ENCODE measurements around the gene KRT13. TPM values are rescaled to one million over a fixed set of nuclear protein-coding genes. Genes with fewer than 3 reads are reported as not detected.

Gene KRT13
- total and polyA plus RNA-seq, 2 donors (not counting 1 experiment from before 2014, with no cell fraction given), result not detected

GRCh38 chr17:41533613-41534012, 28.2 kb upstream of the KRT13 start:
- no peak for TF ChIP-seq EZH2 (IDR thresholded peaks at IDR 0.05; ENCODE audit: low read length, missing control alignments)
- no peak for TF ChIP-seq CTCF (conservative IDR thresholded peaks at IDR 0.05 in 1 of 2, IDR thresholded peaks at IDR 0.05 in 1 of 2; ENCODE audit: low read depth in 1 of 2, low read length in 2 of 2)
- Histone ChIP-seq H3K4me3 (replicated peaks in 1 of 4; ENCODE audit: control extremely low read depth in 1 of 4, insufficient read depth in 1 of 4, low read depth in 3 of 4, low read length in 4 of 4) (no peak overlapping the region), H3K4me1 (ENCODE audit: control insufficient read depth, extremely low read depth, insufficient read depth, low read length) (peaks cover 9% of the 10 kb centered on the region), H3K27me3 (ENCODE audit: control insufficient read depth, insufficient read depth, low read length) (no peaks in the 10 kb centered on the region), H2AFZ (ENCODE audit: low read length) (no peak overlapping the region), H3K27ac (ENCODE audit: insufficient read depth, low read length) (no peak overlapping the region), H3K4me2 (ENCODE audit: extremely low read depth, insufficient read depth, low read length) (no peak overlapping the region), H3K9me3 (ENCODE audit: control insufficient read depth, insufficient read depth, low read depth, low read length) (no peaks in the 10 kb centered on the region), H3K79me2 (ENCODE audit: control insufficient read depth, insufficient read depth, low read length) (no peaks in the 10 kb centered on the region), H3K9ac (ENCODE audit: insufficient read depth, low read length) (no peak overlapping the region), H4K20me1 (ENCODE audit: control insufficient read depth, extremely low read depth, insufficient read depth, low read length) (no peaks in the 10 kb centered on the region), H3K36me3 (ENCODE audit: control insufficient read depth, insufficient read depth, low read length) (no peaks in the 10 kb centered on the region)
- no peak for DNase-seq (ENCODE audit: low read depth in 2 of 2)

- H4K20me1 ChIP-seq (ENCODE audit: control insufficient read depth, extremely low read depth, insufficient read depth, low read length), result no peaks in the 10 kb centered on the region
- peaks cover 5% of the 10 kb centered on the region for H3K4me1 ChIP-seq (ENCODE audit: control insufficient read depth, extremely low read depth, insufficient read depth, low read length)
- no peak overlapping the region for H3K4me2 ChIP-seq (ENCODE audit: extremely low read depth, insufficient read depth, low read length)
- no peak overlapping the region for H3K4me3 ChIP-seq (replicated peaks in 1 of 4; ENCODE audit: control extremely low read depth in 1 of 4, insufficient read depth in 1 of 4, low read depth in 3 of 4, low read length in 4 of 4)
- no peaks in the 10 kb centered on the region for H3K9me3 ChIP-seq (ENCODE audit: control insufficient read depth, insufficient read depth, low read depth, low read length)
- H3K36me3 ChIP-seq (ENCODE audit: control insufficient read depth, insufficient read depth, low read length), result no peaks in the 10 kb centered on the region
- TF ChIP-seq CTCF (conservative IDR thresholded peaks at IDR 0.05 in 1 of 2, IDR thresholded peaks at IDR 0.05 in 1 of 2; ENCODE audit: low read depth in 1 of 2, low read length in 2 of 2) (no peak), EZH2 (IDR thresholded peaks at IDR 0.05; ENCODE audit: low read length, missing control alignments) (no peak)
- H2AFZ ChIP-seq (ENCODE audit: low read length), result no peak overlapping the region
- no peak overlapping the region for H3K9ac ChIP-seq (ENCODE audit: insufficient read depth, low read length)
- H3K79me2 ChIP-seq (ENCODE audit: control insufficient read depth, insufficient read depth, low read length), result no peaks in the 10 kb centered on the region
- no peaks in the 10 kb centered on the region for H3K27me3 ChIP-seq (ENCODE audit: control insufficient read depth, insufficient read depth, low read length)
- no peak overlapping the region for H3K27ac ChIP-seq (ENCODE audit: insufficient read depth, low read length)
- no peak for DNase-seq (ENCODE audit: low read depth in 2 of 2)
These were observed 27.6 kb upstream of the KRT13 start for GRCh38 chr17:41532947-41533570.

GRCh38 chr17:41531993-41532392, 26.6 kb upstream of the KRT13 start:
- H3K79me2 ChIP-seq (ENCODE audit: control insufficient read depth, insufficient read depth, low read length), result no peaks in the 10 kb centered on the region
- H3K9ac ChIP-seq (ENCODE audit: insufficient read depth, low read length), result no peak overlapping the region
- no peaks in the 10 kb centered on the region for H4K20me1 ChIP-seq (ENCODE audit: control insufficient read depth, extremely low read depth, insufficient read depth, low read length)
- TF ChIP-seq EZH2 (IDR thresholded peaks at IDR 0.05; ENCODE audit: low read length, missing control alignments) (no peak), CTCF (conservative IDR thresholded peaks at IDR 0.05 in 1 of 2, IDR thresholded peaks at IDR 0.05 in 1 of 2; ENCODE audit: low read depth in 1 of 2, low read length in 2 of 2) (no peak)
- no peak overlapping the region for H3K27ac ChIP-seq (ENCODE audit: insufficient read depth, low read length)
- H3K9me3 ChIP-seq (ENCODE audit: control insufficient read depth, insufficient read depth, low read depth, low read length), result no peaks in the 10 kb centered on the region
- DNase-seq (ENCODE audit: low read depth in 2 of 2), result no peak
- H3K36me3 ChIP-seq (ENCODE audit: control insufficient read depth, insufficient read depth, low read length), result no peaks in the 10 kb centered on the region
- no peak overlapping the region for H3K4me3 ChIP-seq (replicated peaks in 1 of 4; ENCODE audit: control extremely low read depth in 1 of 4, insufficient read depth in 1 of 4, low read depth in 3 of 4, low read length in 4 of 4)
- H3K4me2 ChIP-seq (ENCODE audit: extremely low read depth, insufficient read depth, low read length), result no peak overlapping the region
- no peak overlapping the region for H2AFZ ChIP-seq (ENCODE audit: low read length)
- H3K27me3 ChIP-seq (ENCODE audit: control insufficient read depth, insufficient read depth, low read length), result peaks cover 4% of the 10 kb centered on the region
- H3K4me1 ChIP-seq (ENCODE audit: control insufficient read depth, extremely low read depth, insufficient read depth, low read length), result peaks cover 5% of the 10 kb centered on the region

Measured in fibroblast of lung (primary cell).